ENCODE data around the gene PAQR4. TPM values are rescaled to one million over a fixed set of nuclear protein-coding genes. Genes with fewer than 3 reads are reported as not detected.

PAQR4 gene
- total and polyA plus RNA-seq, 2 of the 13 experiments (the other 11 are each of a cell fraction or from before 2014, with no cell fraction given): 15.9 to 24.8 TPM

- ATAC-seq (peak; percentile 8; the same call in 2 of the 3 replicates), DNase-seq (ENCODE audit: low spot score) (no peak), FAIRE-seq (no peak)
- no peaks in the 10 kb centered on the region for H3K36me3 ChIP-seq (replicated peaks in 1 of 2; ENCODE audit: control insufficient read depth in 1 of 2, insufficient read depth in 2 of 2, low read length in 2 of 2)
- BruUV-seq (replicated peaks): no TSS peak
- whole genome bisulfite sequencing (ENCODE audit: low lambda C conversion rate): 0% methylated on average over 12 of the region's 40 CpGs
- POLR2A ChIA-PET: interaction anchor here (0.5 to 2.5 kb wide), 6 partner anchors 17 to 235 kb away, joined by 3 to 10 read pairs (median 4); partner anchors contain the start of gene PKMYT1
- in situ Hi-C loops (cut with HindIII; ENCODE audit: extremely low pct_ligation_motif_present, low pct_unique_long_range_greater_than_20kb) (no loop called here), intact Hi-C loops (cut with micrococcal nuclease; ENCODE audit: unreplicated experiment) (no loop called here)
- peak overlapping the region; percentile 51 to 78 (median 63); a peak in 5 of 6 replicates for H3K4me3 ChIP-seq (replicated peaks in 1 of 3; ENCODE audit: insufficient read depth in 1 of 3, low read depth in 2 of 3, low read length in 3 of 3)
- CTCF ChIA-PET (ENCODE audit: low intra/inter-chr PET ratio, low total read pairs): interaction anchor here (1.5 kb wide), 1 partner anchor 20 kb away, joined by 3 read pairs; no protein-coding TSS in a partner anchor
- peak overlapping the region; percentile 91 for H3K4me2 ChIP-seq (ENCODE audit: low read depth, low read length)
- no peak overlapping the region for H3K27ac ChIP-seq (ENCODE audit: extremely low read length, insufficient read depth, low read length)
- H3K9me3 ChIP-seq (ENCODE audit: low read length): no peaks in the 10 kb centered on the region
- H3K27me3 ChIP-seq (ENCODE audit: control insufficient read depth in 1 of 2, insufficient read depth in 2 of 2, low read length in 2 of 2): peaks cover 0 to 15% of the 10 kb centered on the region in 2 experiments; a peak in 3 of 5 replicates
- no peak overlapping the region for H2AFZ ChIP-seq (ENCODE audit: low read length)
- peaks cover 26% of the 10 kb centered on the region for H3K4me1 ChIP-seq (ENCODE audit: insufficient read depth, low read length)
- 0 out of 2 replicates have a peak overlapping the region, but pooled peaks have one; percentile 22 for H3K9ac ChIP-seq (ENCODE audit: insufficient read depth, low read depth, low read length)
- H3K79me2 ChIP-seq (ENCODE audit: insufficient read depth, low read length): no peaks in the 10 kb centered on the region
- no peaks in the 10 kb centered on the region for H4K20me1 ChIP-seq (ENCODE audit: insufficient read depth, low read length)
- TF ChIP-seq SRF (IDR thresholded peaks at IDR 0.05; ENCODE audit: low read depth, low read length) (no peak), GTF3A (CRISPR knock-in tag; conservative IDR thresholded peaks at IDR 0.05) (0 out of 2 replicates have a peak, but pooled peaks have one; percentile 19), ZNF609 (CRISPR knock-in tag; IDR thresholded peaks at IDR 0.05; ENCODE audit: borderline replicate concordance) (0 out of 2 replicates have a peak, but pooled peaks have one; percentile 23), HNF1A (IDR thresholded peaks at IDR 0.05; ENCODE audit: low read depth) (no peak), HNF1A (CRISPR knock-in tag; IDR thresholded peaks at IDR 0.05; ENCODE audit: borderline replicate concordance) (0 out of 2 replicates have a peak, but pooled peaks have one; percentile 28), PATZ1 (CRISPR knock-in tag; IDR thresholded peaks at IDR 0.05) (peak; percentile 72), MAX (IDR thresholded peaks at IDR 0.05) (no peak)
These were observed 6.0 kb upstream of the PAQR4 start for GRCh38 chr16:2963074-2963722.
